ENCODE data around the gene RPS15A.
A peak's percentile ranks its signal among the peaks of the same experiment; 100 is the strongest.
"Not testable (repeated sequence)": the region's sequence is repeated elsewhere in the genome, so short reads cannot be mapped to it uniquely, and the experiment has no call there.

Gene RPS15A

DNA sequence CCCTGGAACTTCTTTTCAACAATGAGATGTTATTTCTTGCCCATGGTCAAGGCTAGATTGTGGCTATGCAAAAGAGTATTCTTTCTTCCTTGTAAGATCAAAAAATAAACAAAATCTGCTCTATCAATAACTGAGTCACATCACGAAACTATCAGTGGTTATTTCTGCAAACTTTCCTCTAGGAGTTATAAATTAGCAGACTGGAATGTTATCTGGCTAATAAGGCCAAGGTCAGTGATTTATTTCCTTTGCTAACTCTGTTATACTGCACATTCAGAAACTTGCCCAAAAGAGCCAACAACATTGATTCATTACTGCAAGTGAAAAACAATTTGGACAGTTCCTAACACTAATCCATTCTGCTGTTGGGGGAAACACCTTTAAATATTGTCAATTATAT is 6.2 kb upstream of the RPS15A start:
- DNase-seq, result no peak

DNA sequence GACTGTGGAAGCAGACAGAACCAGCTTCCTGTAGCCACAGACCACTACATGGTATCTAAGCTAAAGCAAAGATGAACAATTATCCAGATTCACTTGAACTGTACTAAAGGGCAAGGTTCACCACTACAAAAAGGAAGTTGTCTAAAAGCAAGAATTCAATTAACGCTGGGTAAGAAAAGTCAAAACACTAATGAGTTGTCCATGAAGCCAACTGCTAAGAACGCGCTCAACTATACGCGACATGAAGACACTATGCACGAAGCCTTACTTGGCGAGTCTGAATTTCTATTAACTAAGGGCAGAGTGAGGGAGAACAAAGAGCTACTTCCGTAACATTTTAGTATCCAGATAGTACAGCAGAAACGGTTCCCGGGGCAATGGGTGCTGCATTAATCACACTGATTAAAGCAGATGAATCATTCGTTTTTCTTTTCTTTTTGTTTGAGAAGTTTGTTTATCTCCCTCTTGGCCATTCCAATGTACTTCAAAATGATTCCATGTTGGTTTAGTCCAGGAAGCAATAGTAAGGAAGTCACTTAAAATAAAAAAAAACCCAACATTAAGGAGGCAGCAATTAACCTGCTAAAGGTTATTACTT is 2.8 kb upstream of the RPS15A start:
- no peak for DNase-seq

DNA sequence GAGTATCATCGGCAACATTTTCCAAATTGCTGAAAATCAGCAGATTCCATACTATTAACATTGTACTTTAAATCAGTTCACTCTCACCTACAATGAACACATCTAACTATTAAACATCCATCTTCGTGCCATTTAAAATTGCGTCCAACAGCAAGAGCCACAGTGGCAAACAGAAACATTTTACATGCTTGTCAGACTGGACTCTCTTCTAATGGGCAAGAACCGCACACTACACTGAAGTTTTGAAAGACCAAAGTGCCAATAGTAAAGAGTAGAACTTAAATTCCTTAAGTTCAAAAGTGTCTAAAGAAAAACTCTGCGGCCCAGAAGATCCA is 652 bp downstream of the RPS15A start:
- DNase-seq, result no peak

DNA sequence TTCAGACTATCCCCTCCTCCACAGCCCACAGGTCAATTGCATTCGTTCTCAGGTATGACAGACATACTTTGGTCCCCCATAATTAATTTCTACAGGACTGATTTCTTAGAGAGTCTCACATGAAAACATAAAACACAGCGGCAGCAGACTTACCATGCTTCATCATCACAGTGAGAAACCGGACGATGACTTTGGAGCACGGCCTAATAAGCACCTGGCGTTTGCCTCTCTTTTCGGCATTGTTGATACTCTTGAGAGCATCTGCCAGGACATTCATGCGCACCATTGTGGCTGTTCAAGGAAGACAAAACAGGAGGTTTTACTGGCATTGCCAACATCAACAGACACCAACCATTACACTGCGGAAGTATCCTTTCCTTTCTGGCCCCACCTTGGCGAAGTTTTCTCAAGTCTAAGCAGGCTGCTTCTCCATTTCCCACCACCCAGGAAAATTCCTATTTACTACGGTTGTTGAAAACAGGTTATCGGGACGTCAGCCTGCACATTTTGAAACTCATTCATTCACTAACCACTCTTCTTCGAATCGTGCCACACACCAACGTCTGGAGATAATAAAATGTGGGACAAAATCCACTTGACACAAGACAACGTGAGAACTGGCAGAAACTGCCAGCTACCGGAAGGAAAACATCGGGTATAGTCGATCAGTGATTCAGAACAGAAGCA is 1.2 kb downstream of the RPS15A start:
- no peak for DNase-seq

DNA sequence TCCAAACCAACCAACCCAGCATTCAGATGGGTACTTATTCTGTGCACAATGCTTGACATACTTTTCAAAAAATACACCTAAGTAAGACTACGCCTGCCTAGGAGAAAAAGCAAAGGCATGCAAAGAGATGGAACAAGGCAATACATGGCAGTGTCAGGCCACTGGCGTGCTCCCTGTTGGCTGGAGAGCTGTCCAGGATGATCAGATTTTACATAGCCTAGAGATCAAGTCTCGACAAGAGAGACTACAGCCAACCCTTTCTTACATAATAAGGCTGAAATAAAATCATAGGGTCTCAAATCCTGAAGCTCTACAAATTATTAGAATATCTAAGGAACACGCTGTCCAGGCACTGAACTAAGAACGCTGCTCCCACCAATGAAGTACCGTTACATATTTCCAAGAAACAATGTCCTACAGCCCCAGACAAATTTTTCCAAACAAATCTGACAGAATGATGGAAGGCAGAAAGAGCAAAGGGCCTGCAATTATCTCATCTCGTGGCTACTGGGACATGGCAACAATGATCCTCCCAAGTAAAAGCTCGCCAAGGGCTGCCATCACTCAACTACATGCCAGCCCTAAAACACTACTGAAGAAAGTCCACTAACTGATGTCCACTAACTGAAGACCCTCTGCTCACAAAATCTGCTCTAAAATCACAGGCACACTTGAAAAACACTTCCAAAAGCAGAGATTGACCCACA is 5.1 kb downstream of the RPS15A start:
- no peak for DNase-seq

DNA sequence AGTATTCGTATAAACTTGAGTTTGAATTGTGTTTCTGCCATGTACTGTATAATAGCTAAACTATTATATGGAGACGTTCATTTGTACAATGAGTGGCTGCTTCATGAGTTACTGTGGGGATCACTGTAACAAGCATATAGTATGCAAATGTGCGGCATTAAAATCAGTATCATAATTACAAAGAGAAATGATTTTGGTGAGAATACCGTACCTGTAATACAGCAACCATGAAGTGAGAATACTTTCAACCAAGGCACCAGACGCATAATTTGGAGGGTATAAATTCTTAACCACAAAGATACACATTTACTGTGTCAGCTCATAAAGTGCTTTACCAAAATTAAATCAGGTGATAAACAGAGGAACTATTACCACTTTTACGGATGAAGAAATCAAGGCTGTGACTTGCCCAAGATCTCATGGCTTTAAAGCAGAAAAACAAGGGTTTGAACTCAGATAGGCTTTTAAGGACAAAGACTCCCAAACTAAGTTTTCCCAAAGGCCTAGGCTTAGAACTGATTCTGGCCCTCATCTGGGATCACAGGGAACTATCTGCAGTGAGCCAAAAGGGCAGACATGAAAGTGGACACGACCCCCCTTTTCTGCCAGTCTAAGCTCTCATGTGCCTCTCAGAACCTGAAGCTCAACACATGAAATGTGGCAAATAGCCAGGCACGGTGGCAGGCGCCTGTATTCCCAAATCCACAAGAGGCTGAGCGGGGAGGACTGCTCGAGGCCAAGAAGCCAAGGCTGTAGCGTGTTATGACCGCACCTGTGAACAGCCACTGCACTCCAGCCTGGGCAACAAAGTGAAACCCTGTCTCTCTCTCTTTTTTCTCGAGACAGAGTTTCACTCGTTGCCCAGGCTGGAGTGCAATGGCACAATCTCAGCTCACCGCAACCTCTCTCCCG is 6.4 kb downstream of the RPS15A start:
- no peak for DNase-seq

DNA sequence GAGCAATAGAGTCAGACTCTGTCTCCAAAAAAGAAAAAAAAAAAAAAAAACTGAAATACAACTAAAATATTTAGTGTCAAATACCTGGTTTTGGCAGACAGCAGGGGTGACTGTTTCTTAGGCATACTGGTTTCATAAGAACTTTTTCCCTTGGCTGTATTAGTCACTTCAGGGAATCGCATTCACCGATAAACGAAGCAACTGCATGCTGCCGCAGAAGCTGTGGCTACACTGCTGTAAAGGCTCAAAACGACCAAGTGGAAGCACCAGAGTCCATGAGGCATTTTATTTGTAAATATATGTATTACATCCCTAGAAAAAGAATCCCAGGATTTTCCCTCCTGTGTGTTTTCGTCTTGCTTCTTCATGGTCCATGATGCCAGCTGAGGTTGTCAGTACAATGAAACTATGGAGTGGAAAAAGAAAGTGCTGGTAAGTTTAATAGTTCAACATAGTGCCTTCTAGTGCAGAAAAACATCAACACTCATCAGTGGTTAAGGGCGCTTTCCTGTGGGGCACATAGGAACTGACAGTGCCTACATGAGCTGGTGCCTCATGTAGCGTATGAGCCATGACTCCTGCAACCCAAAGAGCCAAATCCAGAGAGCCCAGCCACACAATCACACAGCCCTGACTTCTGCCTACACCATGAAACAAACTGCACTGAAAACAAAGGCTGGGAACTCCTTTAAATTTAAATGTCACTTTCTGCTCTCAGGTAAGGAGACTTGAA is 7.3 kb downstream of the RPS15A start:
- DNase-seq, result no peak

DNA sequence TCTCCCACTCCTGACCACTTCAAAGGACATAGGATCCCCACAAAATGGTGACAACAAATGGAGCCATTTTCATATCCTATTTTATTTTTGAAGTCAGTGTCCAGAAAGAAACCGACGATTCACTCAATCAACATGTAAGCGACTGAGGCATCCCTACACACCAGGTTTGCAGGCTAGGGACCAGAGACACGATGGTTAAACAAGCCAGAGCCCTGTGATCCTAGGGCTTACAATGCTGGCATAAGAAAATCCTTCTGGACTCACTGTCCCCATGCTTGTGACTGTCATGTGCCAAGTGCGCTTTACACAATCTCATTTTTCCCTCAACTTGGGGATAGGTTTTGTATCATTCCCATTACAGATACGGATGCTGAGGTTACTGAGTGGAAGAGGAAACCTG is 8.9 kb downstream of the RPS15A start:
- not testable (repeated sequence) for DNase-seq

DNA sequence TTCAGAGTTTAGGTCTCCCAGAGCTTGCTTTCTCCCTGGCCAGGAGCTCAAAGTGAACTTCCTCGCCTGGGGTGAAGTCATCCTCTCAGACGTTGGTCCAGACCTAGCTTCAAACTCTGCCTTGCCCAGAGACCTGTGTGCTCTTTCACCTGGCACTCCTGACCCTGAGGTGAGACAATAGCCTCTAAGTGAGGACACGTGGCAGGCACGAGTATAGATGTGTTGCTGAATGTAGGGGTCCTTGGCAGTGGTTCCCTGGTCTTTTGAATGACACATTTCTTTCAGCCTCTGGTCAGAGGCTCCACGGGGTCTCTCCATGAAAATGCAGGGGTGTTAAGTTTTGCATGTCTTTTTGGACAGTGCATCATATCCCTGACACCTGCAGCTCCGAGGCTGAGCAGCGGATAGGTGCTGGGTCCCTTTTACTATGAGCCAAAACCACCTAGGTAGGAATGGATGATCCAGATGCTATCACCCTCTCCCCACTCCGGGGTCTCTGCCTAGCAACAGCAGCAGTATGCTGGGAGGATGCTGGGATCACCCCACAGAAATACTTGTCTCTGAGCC is 9.6 kb downstream of the RPS15A start:
- DNase-seq, result not testable (repeated sequence)

DNA sequence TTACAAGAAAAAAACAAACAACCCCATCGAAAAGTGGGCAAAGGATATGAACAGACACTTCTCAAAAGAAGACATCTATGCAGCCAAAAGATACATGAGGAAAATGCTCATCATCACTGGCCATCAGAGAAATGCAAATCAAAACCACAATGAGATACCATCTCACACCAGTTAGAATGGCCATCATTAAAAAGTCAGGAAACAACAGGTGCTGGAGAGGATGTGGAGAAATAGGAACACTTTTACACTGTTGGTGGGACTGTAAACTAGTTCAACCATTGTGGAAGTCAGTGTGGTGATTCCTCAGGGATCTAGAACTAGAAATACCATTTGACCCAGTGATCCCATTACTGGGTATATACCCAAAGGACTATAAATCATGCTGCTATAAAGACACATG is 12.5 kb downstream of the RPS15A start:
- not testable (repeated sequence) for DNase-seq

DNA sequence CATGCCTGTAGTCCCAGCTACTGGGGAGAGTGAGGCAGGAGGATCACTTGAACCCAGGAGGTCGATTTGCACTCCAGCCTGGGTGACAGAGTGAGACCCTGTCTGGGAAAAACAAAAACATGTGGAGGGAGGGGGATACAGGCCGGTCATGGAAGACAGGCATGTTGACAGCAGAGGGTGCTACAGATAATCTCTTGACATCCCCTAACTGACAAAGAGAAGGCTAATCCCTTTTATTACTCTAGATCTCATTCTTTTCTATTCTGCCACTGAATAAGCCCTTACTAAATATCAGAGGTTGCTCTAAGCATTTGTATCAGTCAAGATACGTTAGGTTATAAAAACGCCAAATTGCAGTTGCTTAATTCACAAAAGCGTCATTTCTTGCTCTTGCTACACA is 13.8 kb downstream of the RPS15A start:
- DNase-seq, result not testable (repeated sequence)

DNA sequence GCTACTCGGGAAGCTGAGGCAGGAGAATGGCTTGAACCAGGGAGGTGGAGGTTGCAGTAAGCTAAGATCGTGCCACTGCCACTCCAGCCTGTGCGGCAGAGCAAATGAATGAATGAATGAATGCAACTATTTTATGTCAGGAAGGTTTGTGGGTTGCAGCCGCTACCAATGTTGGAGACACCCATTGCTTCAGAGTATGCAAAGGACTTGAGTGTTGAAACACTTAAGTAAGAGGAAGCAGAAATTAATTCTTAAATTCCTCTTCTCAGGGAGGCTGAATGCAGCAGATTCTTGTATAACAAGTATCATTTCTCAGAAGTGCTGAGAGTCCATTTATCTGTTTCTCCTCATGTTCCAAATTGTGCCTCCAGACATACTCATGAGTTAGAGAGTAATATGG is 15.5 kb downstream of the RPS15A start:
- not testable (repeated sequence) for DNase-seq

DNA sequence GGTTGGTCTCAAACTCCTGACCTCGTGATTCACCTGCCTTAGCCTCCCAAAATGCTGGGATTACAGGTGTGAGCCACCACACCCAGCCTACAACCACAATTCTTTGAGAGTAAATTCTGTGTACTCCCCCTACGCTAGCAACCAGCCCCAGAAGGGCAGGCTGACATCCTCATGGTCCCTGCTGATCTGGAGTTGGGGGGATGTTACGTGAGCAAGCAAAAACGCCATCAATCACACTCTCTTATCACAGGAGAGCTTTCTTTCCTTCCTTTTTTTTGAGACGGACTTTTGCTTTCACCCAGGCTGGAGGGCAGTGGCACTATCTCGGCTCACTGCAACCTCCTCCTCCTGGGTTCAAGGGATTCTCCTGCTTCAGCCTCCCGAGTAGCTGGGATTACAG is 18.0 kb downstream of the RPS15A start:
- not testable (repeated sequence) for DNase-seq

DNA sequence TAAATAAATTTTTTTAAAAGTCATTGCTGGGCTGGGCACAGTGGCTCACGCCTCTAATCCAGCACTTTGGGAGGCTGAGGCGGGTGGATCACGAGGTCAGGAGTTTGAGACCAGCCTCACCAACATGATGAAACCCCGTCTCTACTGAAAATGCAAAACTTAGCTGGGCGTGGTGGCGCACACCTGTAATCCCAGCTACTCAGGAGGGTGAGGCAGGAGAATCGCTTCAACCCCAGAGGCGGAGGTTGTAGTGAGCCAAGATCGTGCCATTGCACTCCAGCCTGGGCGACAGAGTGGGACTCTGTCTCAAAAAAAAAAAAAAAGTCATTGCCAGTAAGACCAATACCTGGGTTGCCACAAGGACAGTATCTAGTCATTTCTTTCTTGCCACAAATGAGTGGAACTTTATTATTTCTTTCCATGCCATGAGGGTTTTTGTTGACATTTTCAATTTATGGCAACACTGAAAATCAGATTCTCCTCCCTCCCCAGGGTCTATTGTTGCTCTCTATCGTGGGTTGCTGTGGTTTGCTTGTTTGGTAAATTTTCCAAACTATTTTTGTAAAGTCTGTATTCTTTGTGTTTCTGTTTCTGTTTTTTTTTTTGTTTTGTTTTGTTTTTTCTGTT is 19.7 kb downstream of the RPS15A start:
- not testable (repeated sequence) for DNase-seq

DNA sequence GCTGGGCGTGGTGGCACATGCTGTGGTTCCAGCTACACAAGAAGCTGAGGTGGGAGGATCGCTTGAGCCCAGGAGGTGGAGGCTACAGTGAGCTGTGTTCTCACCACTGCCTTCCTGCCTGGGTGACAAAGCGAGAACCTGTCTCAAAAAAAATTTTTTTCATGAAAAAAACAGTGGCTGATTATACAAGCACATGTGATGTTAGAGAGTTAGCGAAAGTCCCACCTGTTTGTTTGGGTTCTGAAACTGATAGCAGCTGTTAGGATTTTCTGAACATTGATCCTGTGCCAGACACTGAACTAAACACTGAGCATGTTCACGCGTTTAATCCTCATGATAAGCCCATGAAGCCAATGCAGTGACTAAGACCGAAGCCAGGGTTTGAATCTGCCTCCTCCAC is 22.9 kb downstream of the RPS15A start:
- not testable (repeated sequence) for DNase-seq

DNA sequence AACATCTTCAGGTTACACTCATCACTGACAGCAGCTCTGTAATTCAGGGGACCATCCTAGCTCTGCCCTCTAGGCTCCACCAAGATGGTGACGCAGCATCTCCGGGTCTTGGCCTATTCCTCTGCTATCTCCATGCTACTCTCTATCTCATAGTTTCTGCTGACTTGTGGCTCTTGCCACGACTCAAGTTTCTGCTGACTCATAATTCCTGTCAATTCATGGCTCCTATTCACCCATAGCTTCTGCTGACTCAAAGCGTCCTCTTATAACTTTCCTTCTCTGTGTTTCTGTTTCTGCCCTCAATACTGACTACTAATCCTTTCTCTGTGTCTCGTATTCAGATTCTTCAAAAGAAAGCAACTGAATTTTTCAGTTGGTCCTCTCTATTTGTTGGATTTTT is 27.4 kb downstream of the RPS15A start:
- not testable (repeated sequence) for DNase-seq

DNA sequence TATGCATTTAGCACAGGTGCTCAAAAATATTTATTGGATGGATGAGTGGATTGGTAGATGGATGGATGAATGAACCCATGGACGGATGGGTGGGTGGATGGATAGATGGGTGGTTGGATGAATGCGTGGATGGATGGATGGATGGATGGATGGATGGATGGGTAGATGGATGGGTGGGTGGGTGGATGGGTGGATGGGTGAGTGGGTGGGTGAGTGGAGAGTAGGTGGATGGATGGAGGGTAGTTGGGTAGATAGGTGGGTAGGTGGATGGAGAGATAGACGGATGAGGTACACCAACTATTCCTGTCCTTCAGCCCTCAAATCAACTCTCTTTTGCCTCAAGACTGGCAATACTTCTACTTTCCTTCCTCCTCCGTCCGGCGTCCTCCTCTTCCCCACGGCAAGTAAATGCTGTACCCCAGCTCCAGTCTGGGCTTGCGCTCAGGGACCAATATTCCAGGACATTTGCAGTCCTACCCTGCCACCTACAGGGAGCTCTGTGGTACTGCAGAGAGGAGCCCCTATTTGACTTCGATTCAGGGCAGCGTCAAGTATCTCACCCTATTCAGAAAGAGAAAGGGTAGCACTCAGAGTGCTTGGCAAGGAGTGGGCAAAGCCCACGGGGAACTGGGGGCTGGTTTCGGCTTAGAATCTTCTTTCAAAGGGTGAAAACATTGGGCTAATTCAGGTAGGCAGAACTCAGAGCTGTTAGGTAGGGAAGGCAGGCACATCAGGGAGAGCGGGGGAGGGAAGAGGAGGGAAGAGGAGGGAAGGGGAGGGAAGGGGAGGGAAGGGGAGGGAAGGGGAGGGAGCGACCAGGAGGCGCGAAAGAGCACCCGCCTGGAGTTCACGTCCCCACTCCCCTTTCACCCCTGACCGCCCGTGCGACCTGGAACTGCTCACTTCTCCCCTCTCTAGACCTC is 30.3 kb downstream of the RPS15A start:
- peak; percentile 28 to 38 for DNase-seq

DNA sequence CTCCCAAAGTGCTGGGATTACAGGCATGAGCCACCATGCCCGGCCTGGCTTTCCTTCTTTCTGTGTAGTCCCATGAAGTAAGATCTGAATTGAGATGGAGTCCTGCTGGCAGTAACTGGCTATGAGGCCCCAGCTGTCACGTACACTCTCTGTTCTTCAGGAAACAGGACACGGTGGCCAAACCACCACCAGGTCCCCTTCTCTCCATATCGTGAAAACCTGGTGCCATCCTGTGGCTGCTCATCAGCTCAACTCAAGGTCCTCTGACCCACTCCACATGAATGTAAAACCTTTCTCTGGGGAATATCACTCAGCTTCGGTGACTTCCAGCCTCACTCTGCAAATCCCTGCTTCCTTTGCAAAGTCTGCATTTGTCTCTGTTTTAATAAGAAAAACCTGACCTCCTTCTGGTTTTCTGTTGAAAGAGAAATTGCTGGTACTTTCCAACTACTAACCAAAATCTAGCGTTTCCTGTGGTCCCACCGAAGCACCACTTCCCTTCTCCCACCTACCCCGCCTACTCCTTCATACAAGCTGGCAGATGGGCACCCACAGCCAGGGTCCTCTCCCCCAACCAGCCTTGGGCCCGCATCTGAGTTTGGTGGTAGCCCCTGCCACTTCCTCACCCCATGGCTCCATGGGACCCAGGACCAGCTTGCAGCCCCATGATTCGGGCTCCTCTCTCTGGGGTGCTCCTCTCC is 32.0 kb downstream of the RPS15A start:
- not testable (repeated sequence) for DNase-seq

DNA sequence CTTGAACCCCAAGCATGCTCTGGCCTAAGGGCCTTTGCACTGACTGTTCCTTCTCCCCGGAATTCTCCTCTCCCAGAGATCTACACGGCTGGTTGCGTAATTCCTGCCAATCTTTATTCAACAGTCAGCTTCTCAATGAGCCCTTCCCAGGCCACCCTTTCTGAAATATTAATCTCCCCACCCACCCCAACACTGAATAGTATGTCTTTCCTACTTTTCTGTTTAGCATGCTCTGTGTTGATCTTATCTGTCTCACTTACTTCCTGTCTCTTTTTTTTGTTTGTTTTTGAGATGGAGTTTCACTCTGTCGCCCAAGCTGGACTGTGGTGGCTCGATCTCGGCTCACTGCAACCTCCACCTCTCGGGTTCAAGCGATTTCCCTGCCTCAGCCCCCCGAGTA is 33.5 kb downstream of the RPS15A start:
- DNase-seq, result not testable (repeated sequence)

DNA sequence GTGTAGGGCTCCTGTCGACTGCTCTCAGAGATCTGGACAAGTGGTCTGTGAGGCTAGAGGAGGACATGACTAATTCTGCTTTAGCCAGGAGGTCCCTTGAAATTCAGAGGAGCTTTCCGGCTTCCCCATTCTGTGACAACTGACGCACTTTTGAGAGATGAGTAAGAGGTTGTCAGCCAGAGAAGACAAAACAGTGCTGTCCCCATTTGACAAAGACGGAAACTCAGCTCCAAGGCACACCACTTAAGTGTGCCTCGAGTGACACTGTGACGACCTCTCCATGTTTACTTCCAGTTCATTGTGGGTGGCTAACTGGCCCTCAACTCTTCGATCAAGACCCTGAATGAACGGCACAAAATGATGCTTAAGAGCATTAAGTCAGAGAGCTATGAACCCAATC is 47.3 kb downstream of the RPS15A start:
- DNase-seq, result not testable (repeated sequence)
